HepG2 (cell line): ENCODE measurements around the gene LRRC74B. TPM values are rescaled to one million over a fixed set of nuclear protein-coding genes. Genes with fewer than 3 reads are reported as not detected.

ENCODE experiments used
- ATAC-seq: fragments of 200-7000 bp; cut with Tn5 transposase; 3 replicates; pipeline ENCODE4 v1.9.1; 2020; ENCODE audit warnings: mild to moderate bottlenecking, moderate library complexity
- BruUV-seq: library from RNA; stranded (reverse); fragments of 400-500 nt; replicated peaks from 2 replicates; lab custom pipeline; 2021; lab: Mats Ljungman, UMichigan
- CTCF ChIA-PET: fragments of 300-600 bp; formaldehyde crosslinking; extraction: SDS; loops from one replicate; lab custom pipeline; 2021; ENCODE audit warnings: low total read pairs, inconsistent platforms, low intra/inter-chr PET ratio; lab: Yijun Ruan, JAX
- POLR2A ChIA-PET: fragments of 350-600 bp; sonication (Branson Sonifier 250); formaldehyde crosslinking; loops from one replicate; lab custom pipeline; 2020; ENCODE audit warnings: antibody characterized with exemption, inconsistent platforms; lab: Yijun Ruan, JAX
- DNase-seq: peaks from one replicate; pipeline ENCODE4 v3.0.0-alpha.2; 2015; ENCODE audit warnings: low spot score
- FAIRE-seq: peaks from 3 replicates; lab custom pipeline; 2011; peaks lifted over from hg19 to GRCh38; lab: Jason Lieb, UNC
- H2AFZ ChIP-seq: one replicate; pipeline ENCODE4 v1.6.1; 2011; ENCODE audit warnings: low read length, inconsistent platforms
- H3K27ac ChIP-seq: fragments of 300-600 bp; 3 replicates; pipeline ENCODE4 v1.8.0; 2011; ENCODE audit warnings: mixed run types, mild to moderate bottlenecking, mixed read lengths, low read length, inconsistent platforms; ENCODE audit not compliant: insufficient read depth; ENCODE audit errors: extremely low read length
- H3K27me3 ChIP-seq, 2 experiments: fragments of 200-600 bp in 1 of 2; 2 replicates in 1 of 2; 3 replicates in 1 of 2; pipeline versions ENCODE4 v1.6.0 to v1.8.0; 2011; ENCODE audit warnings: low read length in 2 of 2, mild to moderate bottlenecking in 2 of 2, moderate library complexity in 2 of 2, inconsistent platforms in 1 of 2; ENCODE audit not compliant: insufficient read depth in 2 of 2, control insufficient read depth in 1 of 2
- H3K36me3 ChIP-seq, 2 experiments: fragments of 200-600 bp in 1 of 2; replicated peaks in 1 of 2; 2 replicates in 1 of 2; 3 replicates in 1 of 2; pipeline versions ENCODE4 v1.5.1 to v1.8.0; 2011; ENCODE audit warnings: low read length in 2 of 2, inconsistent platforms in 1 of 2; ENCODE audit not compliant: insufficient read depth in 2 of 2, control insufficient read depth in 1 of 2
- H3K4me1 ChIP-seq: 2 replicates; pipeline ENCODE4 v1.5.1; 2012; ENCODE audit warnings: low read length, inconsistent platforms; ENCODE audit not compliant: insufficient read depth
- H3K4me2 ChIP-seq: 2 replicates; pipeline ENCODE4 v1.6.0; 2011; ENCODE audit warnings: low read depth, low read length, inconsistent platforms
- H3K4me3 ChIP-seq, 3 experiments: fragments of 200-600 bp in 1 of 3; sonication (generic), shearing (Covaris generic) in 1 of 3; replicated peaks in 1 of 3; 2 replicates each; pipeline ENCODE4 v1.5.1; 2011 to 2016; ENCODE audit warnings: low read length in 3 of 3, inconsistent platforms in 2 of 3, low read depth in 2 of 3, mild to moderate bottlenecking in 2 of 3, control low read depth in 1 of 3, mixed read lengths in 1 of 3; ENCODE audit not compliant: insufficient read depth in 1 of 3
- H3K79me2 ChIP-seq: one replicate; pipeline ENCODE4 v1.6.1; 2011; ENCODE audit warnings: low read length, inconsistent platforms; ENCODE audit not compliant: insufficient read depth
- H3K9ac ChIP-seq: 2 replicates; pipeline ENCODE4 v1.6.0; 2011; ENCODE audit warnings: mild to moderate bottlenecking, low read depth, low read length, inconsistent platforms; ENCODE audit not compliant: insufficient read depth
- H3K9me3 ChIP-seq: 2 replicates; pipeline ENCODE4 v1.5.1; 2012; ENCODE audit warnings: mild to moderate bottlenecking, low read length
- H4K20me1 ChIP-seq: 2 replicates; pipeline ENCODE4 v1.6.0; 2011; ENCODE audit warnings: inconsistent platforms, mild to moderate bottlenecking, low read length, moderate library complexity; ENCODE audit not compliant: insufficient read depth
- MATR3 ChIP-seq: sonication (generic); formaldehyde crosslinking; IDR thresholded peaks from 2 replicates; pipeline ENCODE4 v1.4.0; 2020; ENCODE audit warnings: missing genetic modification reagents
- NFKBIZ ChIP-seq: IDR thresholded peaks from 2 replicates; pipeline ENCODE4 v1.6.1; 2018; ENCODE audit warnings: missing genetic modification reagents, missing compliant biosample characterization
- POLR2A ChIP-seq, 2 experiments: IDR thresholded peaks; 2 replicates each; pipeline ENCODE4 v1.6.1; 2011; ENCODE audit warnings: low read depth in 2 of 2, low read length in 2 of 2, mild to moderate bottlenecking in 1 of 2, moderate library complexity in 1 of 2; ENCODE audit not compliant: insufficient read depth in 1 of 2
- ZNF570 ChIP-seq: sonication (generic); formaldehyde crosslinking; IDR thresholded peaks from 2 replicates; pipeline ENCODE4 v1.4.0; 2020; ENCODE audit warnings: mild to moderate bottlenecking, missing genetic modification reagents, borderline replicate concordance
- ZNF660 ChIP-seq: sonication (generic); formaldehyde crosslinking; IDR thresholded peaks from 2 replicates; pipeline ENCODE4 v1.5.1; 2020; ENCODE audit warnings: mild to moderate bottlenecking, low read depth, missing genetic modification reagents, borderline replicate concordance
- WGBS: methylation state at CpG from one replicate; pipeline ENCODE4 v1.1.6; 2017; ENCODE audit warnings: low lambda C conversion rate; 5-methylcytosine and 5-hydroxymethylcytosine counted together
- in situ Hi-C: cut with HindIII; loops from 2 replicates; pipeline ENCODE4 v1.10.0; 2017; ENCODE audit warnings: low pct_unique_long_range_greater_than_20kb; ENCODE audit not compliant: extremely low pct_ligation_motif_present
- intact Hi-C: fragments of 100-400 bp; cut with micrococcal nuclease; formaldehyde crosslinking; loops from one replicate; pipeline ENCODE4 v1.10.0; 2022; ENCODE audit not compliant: unreplicated experiment
- polyA plus RNA-seq, 8 experiments: library from polyadenylated mRNA; depleted of rRNA in 3 of 8; stranded (reverse) in 7 of 8; unstranded in 1 of 8; fragments of >200 nt; fragmentation: Illumina TruSeq in 4 of 8; extraction: Trizol in 4 of 8; gene quantifications; 2 replicates each; pipeline versions ENCODE4 v1.2.1 to v1.2.3, GENCODE V29; 2011 to 2016; ENCODE audit warnings: low read depth in 4 of 8, missing spikeins in 1 of 8, mixed read lengths in 1 of 8; ENCODE audit not compliant: insufficient read depth in 1 of 8
- total RNA-seq, 5 experiments: library from RNA; depleted of rRNA; stranded (reverse); fragments of >200 nt; fragmentation: Illumina TruSeq; extraction: Trizol; gene quantifications; 2 replicates each; pipeline ENCODE4 v1.2.3, GENCODE V29; 2016; ENCODE audit warnings: low read depth in 1 of 5

Gene LRRC74B
- total and polyA plus RNA-seq, 2 of the 13 experiments (the other 11 are each of a cell fraction or from before 2014, with no cell fraction given): not detected

GRCh38 chr22:21043860-21044535 is 1.7 kb upstream of the LRRC74B start (continued):
- TF ChIP-seq ZNF660: no peak
- TF ChIP-seq POLR2A (IDR thresholded peaks at IDR 0.05; ENCODE audit: insufficient read depth in 1 of 2, low read depth in 2 of 2, low read length in 2 of 2): no peak
- TF ChIP-seq ZNF570 (CRISPR knock-in tag): no peak

- Histone ChIP-seq H3K4me3 (peak overlapping the region in 1 of 3 experiments; percentile 53; a peak in 1 of 6 replicates), H3K79me2 (no peaks in the 10 kb centered on the region), H3K4me1 (peaks cover 12% of the 10 kb centered on the region; the same call in 1 of the 2 replicates), H3K4me2 (peak overlapping the region; percentile 72), H3K36me3 (no peaks in the 10 kb centered on the region), H3K9ac (no peak overlapping the region), H3K27me3 (peaks cover 4 to 33% of the 10 kb centered on the region in 2 experiments; a peak in 4 of 5 replicates), H2AFZ (no peak overlapping the region), H3K27ac (no peak overlapping the region), H3K9me3 (no peaks in the 10 kb centered on the region), H4K20me1 (no peaks in the 10 kb centered on the region; the same call in 1 of the 2 replicates)
- ATAC-seq: peak; percentile 12; the same call in 2 of the 3 replicates
- TF ChIP-seq NFKBIZ (CRISPR knock-in tag) (no peak), MATR3 (CRISPR knock-in tag) (no peak)
- no peak for FAIRE-seq
- intact Hi-C loops: no loop called here
- no peak for DNase-seq
- no TSS peak for BruUV-seq
- CTCF ChIA-PET: no interaction called here
- WGBS: 30% methylated on average over 14 of the region's 15 CpGs
- POLR2A ChIA-PET: no interaction called here
- in situ Hi-C loops: no loop called here
Observed at GRCh38 chr22:21044931-21045584, 688 bp upstream of the LRRC74B start.
